ENCODE data around the gene ESRRB. TPM values are rescaled to one million over a fixed set of nuclear protein-coding genes. Genes with fewer than 3 reads are reported as not detected.

Gene ESRRB
- 0.11 and 0.15 TPM in 2 replicates for total RNA-seq

- ATAC-seq (ENCODE audit: low read depth) (no peak), DNase-seq (no peak)
- no peaks in the 10 kb centered on the region for H3K36me3 Mint-ChIP-seq (ENCODE audit: low read depth)
- intact Hi-C loops (cut with micrococcal nuclease): no loop called here
- CTCF ChIA-PET: no interaction called here
- H3K9me3 Mint-ChIP-seq: no peaks in the 10 kb centered on the region
- peaks cover 3% of the 10 kb centered on the region for H3K4me1 Mint-ChIP-seq
- H3K4me3 Mint-ChIP-seq: no peak within 1 kb of the TSS
- H3K27ac Mint-ChIP-seq: no peak within 1 kb of the TSS
- no peak for TF ChIP-seq CTCF (IDR thresholded peaks at IDR 0.05)
- POLR2A ChIA-PET: no interaction called here
- H3K27me3 Mint-ChIP-seq: peaks cover 64% of the 10 kb centered on the region
These were observed at the start of gene ESRRB for GRCh38 chr14:76375947-76376404. Gene ESRRB, plus strand, starts transcription at chr14:76376137. Its CDS starts 265 bp downstream, at chr14:76376402.

GRCh38 chr14:76326918-76327689 lies 48.8 kb upstream of the ESRRB start:
- POLR2A ChIA-PET: no interaction called here
- ATAC-seq (ENCODE audit: low read depth) (no peak), DNase-seq (no peak)
- Mint-ChIP-seq H3K27me3 (peaks cover 59% of the 10 kb centered on the region), H3K4me3 (no peak overlapping the region), H3K27ac (no peak overlapping the region), H3K36me3 (ENCODE audit: low read depth) (no peaks in the 10 kb centered on the region), H3K4me1 (no peaks in the 10 kb centered on the region), H3K9me3 (no peaks in the 10 kb centered on the region)
- no peak for TF ChIP-seq CTCF (IDR thresholded peaks at IDR 0.05)
- intact Hi-C loops (cut with micrococcal nuclease): no loop called here
- CTCF ChIA-PET: no interaction called here

- intact Hi-C loops (cut with micrococcal nuclease): no loop called here
- ATAC-seq (ENCODE audit: low read depth) (no peak), DNase-seq (no peak)
- Mint-ChIP-seq H3K4me3 (no peak overlapping the region), H3K9me3 (no peaks in the 10 kb centered on the region), H3K4me1 (no peaks in the 10 kb centered on the region), H3K36me3 (ENCODE audit: low read depth) (no peaks in the 10 kb centered on the region), H3K27me3 (peaks cover 56% of the 10 kb centered on the region), H3K27ac (no peak overlapping the region)
- ChIA-PET CTCF (no interaction called here), POLR2A (no interaction called here)
- no peak for TF ChIP-seq CTCF (IDR thresholded peaks at IDR 0.05)
These were observed 47.3 kb upstream of the ESRRB start for GRCh38 chr14:76328457-76329137.

- H3K27me3 Mint-ChIP-seq: peaks cover 52% of the 10 kb centered on the region
- H3K9me3 Mint-ChIP-seq: no peaks in the 10 kb centered on the region
- ATAC-seq (ENCODE audit: low read depth) (no peak), DNase-seq (no peak)
- intact Hi-C loops (cut with micrococcal nuclease): no loop called here
- ChIA-PET CTCF (no interaction called here), POLR2A (no interaction called here)
- no peak overlapping the region for H3K4me3 Mint-ChIP-seq
- no peak overlapping the region for H3K27ac Mint-ChIP-seq
- no peaks in the 10 kb centered on the region for H3K4me1 Mint-ChIP-seq
- H3K36me3 Mint-ChIP-seq (ENCODE audit: low read depth): no peaks in the 10 kb centered on the region
- no peak for TF ChIP-seq CTCF (IDR thresholded peaks at IDR 0.05)
These were observed 46.6 kb upstream of the ESRRB start for GRCh38 chr14:76329154-76329928.

- ATAC-seq (ENCODE audit: low read depth) (no peak), DNase-seq (no peak)
- ChIA-PET CTCF (no interaction called here), POLR2A (no interaction called here)
- intact Hi-C loops (cut with micrococcal nuclease): no loop called here
- no peak overlapping the region for H3K27ac Mint-ChIP-seq
- peaks cover 52% of the 10 kb centered on the region for H3K27me3 Mint-ChIP-seq
- H3K9me3 Mint-ChIP-seq: no peaks in the 10 kb centered on the region
- TF ChIP-seq CTCF (IDR thresholded peaks at IDR 0.05): no peak
- no peaks in the 10 kb centered on the region for H3K4me1 Mint-ChIP-seq
- no peak overlapping the region for H3K4me3 Mint-ChIP-seq
- H3K36me3 Mint-ChIP-seq (ENCODE audit: low read depth): no peaks in the 10 kb centered on the region
These were observed 46.0 kb upstream of the ESRRB start for GRCh38 chr14:76329951-76330350.
